Liver (tissue), 9 donors: Measurements from ENCODE around the gene RNF141. TPM values are rescaled to one million over a fixed set of nuclear protein-coding genes. Genes with fewer than 3 reads are reported as not detected.

ENCODE experiments used
- DNase-seq: peaks from one replicate; pipeline ENCODE4 v3.0.0-alpha.2; 2017; ENCODE audit warnings: low spot score
- H3K27ac ChIP-seq, 2 donors: one replicate each; pipeline ENCODE4 v1.7.0; 2013; ENCODE audit warnings: inconsistent platforms in 2 of 2, low read length in 2 of 2, control low read depth in 1 of 2, low read depth in 1 of 2, mild to moderate bottlenecking in 1 of 2
- H3K27me3 ChIP-seq, 4 donors: one replicate each; pipeline versions ENCODE4 v1.6.1 to v1.7.0; 2013; ENCODE audit warnings: low read length in 3 of 4, inconsistent platforms in 1 of 4, mild to moderate bottlenecking in 1 of 4, moderate library complexity in 1 of 4; ENCODE audit not compliant: control insufficient read depth in 4 of 4, insufficient read depth in 4 of 4
- H3K36me3 ChIP-seq, 4 donors: one replicate each; pipeline versions ENCODE4 v1.6.1 to v1.7.0; 2013; ENCODE audit warnings: low read length in 3 of 4, mild to moderate bottlenecking in 3 of 4, low read depth in 1 of 4, moderate library complexity in 1 of 4; ENCODE audit not compliant: control insufficient read depth in 4 of 4, insufficient read depth in 3 of 4
- H3K4me1 ChIP-seq, 4 donors: one replicate each; pipeline versions ENCODE4 v1.6.1 to v1.7.0; 2013; ENCODE audit warnings: low read length in 3 of 4, mild to moderate bottlenecking in 3 of 4, moderate library complexity in 1 of 4; ENCODE audit not compliant: control insufficient read depth in 4 of 4, insufficient read depth in 4 of 4
- H3K4me3 ChIP-seq, 3 donors: one replicate each; pipeline versions ENCODE4 v1.6.1 to v1.7.0; 2013; ENCODE audit warnings: low read length in 3 of 3, control low read depth in 1 of 3, low read depth in 1 of 3, mild to moderate bottlenecking in 1 of 3
- H3K9ac ChIP-seq, 2 donors: one replicate each; pipeline ENCODE4 v1.7.0; 2013; ENCODE audit warnings: low read length in 2 of 2, mild to moderate bottlenecking in 2 of 2, moderate library complexity in 2 of 2, control low read depth in 1 of 2, low read depth in 1 of 2
- H3K9me3 ChIP-seq, 4 donors: one replicate each; pipeline versions ENCODE4 v1.6.1 to v1.7.0; 2013; ENCODE audit warnings: low read length in 3 of 4; ENCODE audit not compliant: control insufficient read depth in 4 of 4
- CTCF ChIP-seq: fragments of 150-350 bp; IDR thresholded peaks from 2 replicates; pipeline ENCODE4 v1.5.1; 2017; ENCODE audit warnings: improper control_type of control experiment, low read depth, low read length; ENCODE audit not compliant: missing input control
- EGR1 ChIP-seq, 2 donors: IDR thresholded peaks; 2 replicates each; pipeline ENCODE4 v1.6.1; 2016 to 2018; ENCODE audit warnings: antibody characterized with exemption in 2 of 2, low read depth in 2 of 2
- FOXA1 ChIP-seq: IDR thresholded peaks from 2 replicates; pipeline ENCODE4 v1.6.1; 2016; ENCODE audit warnings: antibody characterized with exemption
- FOXA2 ChIP-seq: IDR thresholded peaks from 2 replicates; pipeline ENCODE4 v1.6.1; 2016; ENCODE audit warnings: antibody characterized with exemption
- GABPA ChIP-seq, 2 donors: IDR thresholded peaks in 1 of 2; conservative IDR thresholded peaks in 1 of 2; 2 replicates each; pipeline ENCODE4 v1.6.1; 2016; ENCODE audit warnings: antibody characterized with exemption in 2 of 2, mild to moderate bottlenecking in 1 of 2, moderate library complexity in 1 of 2
- HNF4A ChIP-seq, 2 donors: conservative IDR thresholded peaks; 2 replicates each; pipeline ENCODE4 v1.6.1; 2016; ENCODE audit warnings: antibody characterized with exemption in 2 of 2, mild to moderate bottlenecking in 2 of 2
- HNF4G ChIP-seq: IDR thresholded peaks from 2 replicates; pipeline ENCODE4 v1.6.1; 2016; ENCODE audit warnings: antibody characterized with exemption
- JUND ChIP-seq, 2 donors: IDR thresholded peaks; 2 replicates each; pipeline ENCODE4 v1.6.1; 2016; ENCODE audit warnings: antibody characterized with exemption in 2 of 2
- MAX ChIP-seq: IDR thresholded peaks from 2 replicates; pipeline ENCODE4 v1.6.1; 2016; ENCODE audit warnings: antibody characterized with exemption
- NR2F2 ChIP-seq: IDR thresholded peaks from 2 replicates; pipeline ENCODE4 v1.6.1; 2016; ENCODE audit warnings: antibody characterized with exemption
- RAD21 ChIP-seq, 2 donors: IDR thresholded peaks; 2 replicates each; pipeline ENCODE4 v1.6.1; 2016; ENCODE audit warnings: antibody characterized with exemption in 2 of 2, mild to moderate bottlenecking in 2 of 2
- REST ChIP-seq: IDR thresholded peaks from 2 replicates; pipeline ENCODE4 v1.6.1; 2016; ENCODE audit warnings: antibody characterized with exemption, mild to moderate bottlenecking
- RXRA ChIP-seq, 2 donors: IDR thresholded peaks; 2 replicates each; pipeline ENCODE4 v1.6.1; 2017 to 2018; ENCODE audit warnings: antibody characterized with exemption in 2 of 2, mild to moderate bottlenecking in 1 of 2
- SP1 ChIP-seq: IDR thresholded peaks from 2 replicates; pipeline ENCODE4 v1.6.1; 2018; ENCODE audit warnings: antibody characterized with exemption, mild to moderate bottlenecking
- TAF1 ChIP-seq: conservative IDR thresholded peaks from 2 replicates; pipeline ENCODE4 v1.6.1; 2016; ENCODE audit warnings: antibody characterized with exemption, mild to moderate bottlenecking
- YY1 ChIP-seq: IDR thresholded peaks from 2 replicates; pipeline ENCODE4 v1.6.1; 2016; ENCODE audit warnings: antibody characterized with exemption, mild to moderate bottlenecking
- WGBS: extraction: QIAGEN DNeasy Blood & Tissue Kit; methylation state at CpG from one replicate; pipeline ENCODE4 v1.1.7; 2013; 5-methylcytosine and 5-hydroxymethylcytosine counted together
- polyA plus RNA-seq, 2 donors: library from polyadenylated mRNA; stranded (reverse) in 1 of 2; unstranded in 1 of 2; fragments of 200-250 nt in 1 of 2; fragments of >200 nt in 1 of 2; fragmentation: Nextera tagmentation in 1 of 2; extraction: Ambion mirVana in 1 of 2; gene quantifications; one replicate each; pipeline versions ENCODE4 v1.2.1 to v1.2.3, GENCODE V29; 2013 to 2015
- total RNA-seq, 2 donors: library from RNA; depleted of rRNA; stranded (reverse); fragments of >200 nt; gene quantifications; one replicate each; pipeline ENCODE4 v1.2.3, GENCODE V29; 2014
- TF ChIP-seq, protein P1 (sequence below): IDR thresholded peaks from 2 replicates; pipeline ENCODE4 v1.6.1; 2016; ENCODE audit warnings: antibody characterized with exemption
- TF ChIP-seq, protein P2 (sequence below): IDR thresholded peaks from 2 replicates; pipeline ENCODE4 v1.6.1; 2016; ENCODE audit warnings: antibody characterized with exemption
- donor health status: healthy.
- donor health status: healthy.
- donor health status: healthy.
- donor health status: healthy.
- donor health status: healthy.

The RNF141 gene
- total and polyA plus RNA-seq, 4 donors, result 6.9 to 14.6 (median 13.0) TPM

GRCh38 chr11:10481560-10482349, 59.2 kb downstream of the RNF141 start:
- no peaks in the 10 kb centered on the region for H3K27me3 ChIP-seq
- H3K9ac ChIP-seq, result no peak overlapping the region
- 92% methylated on average over 16 of the region's 16 CpGs for WGBS
- H3K27ac ChIP-seq, result no peak overlapping the region
- H3K9me3 ChIP-seq, result no peaks in the 10 kb centered on the region
- H3K4me3 ChIP-seq, result no peak overlapping the region
- TF ChIP-seq YY1 (no peak), FOXA1 (no peak), REST (no peak), HNF4G (no peak), JUND (IDR thresholded peaks at IDR 0.05) (no peak), HNF4A (conservative IDR thresholded peaks at IDR 0.05) (no peak)
- peaks cover 0 to 2% (median under 1%) of the 10 kb centered on the region in 4 donors for H3K36me3 ChIP-seq
- DNase-seq, result no peak
- no peaks in the 10 kb centered on the region for H3K4me1 ChIP-seq

DNA sequence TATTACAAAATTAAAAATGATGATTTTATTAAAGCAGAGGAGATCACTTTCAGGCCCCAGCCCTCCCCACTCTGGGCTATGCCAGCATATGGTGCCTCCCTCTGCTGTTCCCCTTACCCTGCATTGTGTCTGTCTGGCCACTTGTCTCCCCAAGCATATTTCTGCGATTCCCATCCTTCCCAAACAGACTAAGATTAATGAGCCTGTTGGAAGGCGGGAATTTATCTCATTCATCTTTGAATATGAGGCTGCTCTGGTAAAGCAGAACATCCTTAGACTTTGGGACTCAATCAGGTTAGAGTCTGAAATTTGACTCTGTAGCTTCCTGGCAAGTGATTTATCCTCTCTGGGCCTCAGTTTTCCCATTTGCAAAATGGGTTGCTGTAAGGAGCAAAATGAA, 60.2 kb downstream of the RNF141 start:
- Histone ChIP-seq H3K36me3 (peaks cover 0 to 2% (median under 1%) of the 10 kb centered on the region in 4 donors), H3K9ac (no peak overlapping the region), H3K4me1 (no peaks in the 10 kb centered on the region), H3K9me3 (no peaks in the 10 kb centered on the region), H3K4me3 (no peak overlapping the region), H3K27me3 (no peaks in the 10 kb centered on the region), H3K27ac (no peak overlapping the region)
- TF ChIP-seq NR2F2 (no peak), FOXA2 (no peak), RAD21 (IDR thresholded peaks at IDR 0.05) (no peak), JUND (IDR thresholded peaks at IDR 0.05) (no peak), HNF4G (no peak), CTCF (no peak), TAF1 (no peak), REST (no peak), EGR1 (IDR thresholded peaks at IDR 0.05; ENCODE audit: low read depth in 2 of 2) (no peak), RXRA (IDR thresholded peaks at IDR 0.05) (no peak), HNF4A (conservative IDR thresholded peaks at IDR 0.05) (no peak), FOXA1 (no peak), MAX (no peak), GABPA (IDR thresholded peaks at IDR 0.05 in 1 of 2, conservative IDR thresholded peaks at IDR 0.05 in 1 of 2) (no peak), YY1 (no peak), SP1 (no peak)
- TF ChIP-seq, protein P1, sequence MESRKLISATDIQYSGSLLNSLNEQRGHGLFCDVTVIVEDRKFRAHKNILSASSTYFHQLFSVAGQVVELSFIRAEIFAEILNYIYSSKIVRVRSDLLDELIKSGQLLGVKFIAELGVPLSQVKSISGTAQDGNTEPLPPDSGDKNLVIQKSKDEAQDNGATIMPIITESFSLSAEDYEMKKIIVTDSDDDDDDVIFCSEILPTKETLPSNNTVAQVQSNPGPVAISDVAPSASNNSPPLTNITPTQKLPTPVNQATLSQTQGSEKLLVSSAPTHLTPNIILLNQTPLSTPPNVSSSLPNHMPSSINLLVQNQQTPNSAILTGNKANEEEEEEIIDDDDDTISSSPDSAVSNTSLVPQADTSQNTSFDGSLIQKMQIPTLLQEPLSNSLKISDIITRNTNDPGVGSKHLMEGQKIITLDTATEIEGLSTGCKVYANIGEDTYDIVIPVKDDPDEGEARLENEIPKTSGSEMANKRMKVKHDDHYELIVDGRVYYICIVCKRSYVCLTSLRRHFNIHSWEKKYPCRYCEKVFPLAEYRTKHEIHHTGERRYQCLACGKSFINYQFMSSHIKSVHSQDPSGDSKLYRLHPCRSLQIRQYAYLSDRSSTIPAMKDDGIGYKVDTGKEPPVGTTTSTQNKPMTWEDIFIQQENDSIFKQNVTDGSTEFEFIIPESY, result no peak
- TF ChIP-seq, protein P2, sequence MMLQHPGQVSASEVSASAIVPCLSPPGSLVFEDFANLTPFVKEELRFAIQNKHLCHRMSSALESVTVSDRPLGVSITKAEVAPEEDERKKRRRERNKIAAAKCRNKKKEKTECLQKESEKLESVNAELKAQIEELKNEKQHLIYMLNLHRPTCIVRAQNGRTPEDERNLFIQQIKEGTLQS, result no peak
- WGBS, result 92% methylated on average over 2 of the region's 2 CpGs
- DNase-seq, result no peak
